ENCODE results near the gene EXT2. TPM values are rescaled to one million over a fixed set of nuclear protein-coding genes. Genes with fewer than 3 reads are reported as not detected.

EXT2 gene
- total RNA-seq, 1 experiment from 2014 or later: 67.3 TPM

GRCh38 chr11:44139565-44140330 is 44.3 kb downstream of the EXT2 start:
- BruUV-seq (replicated peaks): no TSS peak
- no peak overlapping the region for H3K4me3 Mint-ChIP-seq (ENCODE audit: low read depth, unreplicated experiment)
- H3K4me1 Mint-ChIP-seq (ENCODE audit: low read depth, unreplicated experiment): peaks cover 6% of the 10 kb centered on the region
- no peak for TF ChIP-seq CTCF (IDR thresholded peaks at IDR 0.05; ENCODE audit: unreplicated experiment)
- CTCF ChIA-PET: interaction anchor here (0.7 kb wide), 1 partner anchor 44 kb away, joined by 5 read pairs; the partner anchor contains the start of gene EXT2
- H3K27me3 Mint-ChIP-seq (ENCODE audit: unreplicated experiment): no peaks in the 10 kb centered on the region
- no peak for DNase-seq
- H3K27ac Mint-ChIP-seq (ENCODE audit: unreplicated experiment): no peak overlapping the region
- H3K9me3 Mint-ChIP-seq (ENCODE audit: low read depth, unreplicated experiment): no peaks in the 10 kb centered on the region
- intact Hi-C loops (cut with micrococcal nuclease; ENCODE audit: unreplicated experiment): no loop called here
- H3K36me3 Mint-ChIP-seq (ENCODE audit: insufficient read depth, unreplicated experiment): no peaks in the 10 kb centered on the region

GRCh38 chr11:44140372-44140771 is 44.9 kb downstream of the EXT2 start:
- H3K27me3 Mint-ChIP-seq (ENCODE audit: unreplicated experiment): no peaks in the 10 kb centered on the region
- intact Hi-C loops (cut with micrococcal nuclease; ENCODE audit: unreplicated experiment): no loop called here
- no peak overlapping the region for H3K27ac Mint-ChIP-seq (ENCODE audit: unreplicated experiment)
- no peak overlapping the region for H3K4me3 Mint-ChIP-seq (ENCODE audit: low read depth, unreplicated experiment)
- CTCF ChIA-PET: no interaction called here
- TF ChIP-seq CTCF (IDR thresholded peaks at IDR 0.05; ENCODE audit: unreplicated experiment): no peak
- H3K36me3 Mint-ChIP-seq (ENCODE audit: insufficient read depth, unreplicated experiment): no peaks in the 10 kb centered on the region
- no TSS peak for BruUV-seq (replicated peaks)
- no peak for DNase-seq
- H3K4me1 Mint-ChIP-seq (ENCODE audit: low read depth, unreplicated experiment): peaks cover 6% of the 10 kb centered on the region
- H3K9me3 Mint-ChIP-seq (ENCODE audit: low read depth, unreplicated experiment): no peaks in the 10 kb centered on the region

GRCh38 chr11:44140805-44141204 is 45.3 kb downstream of the EXT2 start:
- Mint-ChIP-seq H3K27ac (ENCODE audit: unreplicated experiment) (no peak overlapping the region), H3K4me1 (ENCODE audit: low read depth, unreplicated experiment) (peaks cover 6% of the 10 kb centered on the region), H3K27me3 (ENCODE audit: unreplicated experiment) (no peaks in the 10 kb centered on the region), H3K36me3 (ENCODE audit: insufficient read depth, unreplicated experiment) (no peaks in the 10 kb centered on the region), H3K4me3 (ENCODE audit: low read depth, unreplicated experiment) (no peak overlapping the region), H3K9me3 (ENCODE audit: low read depth, unreplicated experiment) (no peaks in the 10 kb centered on the region)
- no TSS peak for BruUV-seq (replicated peaks)
- CTCF ChIA-PET: no interaction called here
- TF ChIP-seq CTCF (IDR thresholded peaks at IDR 0.05; ENCODE audit: unreplicated experiment): no peak
- intact Hi-C loops (cut with micrococcal nuclease; ENCODE audit: unreplicated experiment): no loop called here
- DNase-seq: no peak

GRCh38 chr11:44143987-44144909 is 48.8 kb downstream of the EXT2 start:
- H3K27ac Mint-ChIP-seq (ENCODE audit: unreplicated experiment): no peak overlapping the region
- intact Hi-C loops (cut with micrococcal nuclease; ENCODE audit: unreplicated experiment): no loop called here
- TF ChIP-seq CTCF (IDR thresholded peaks at IDR 0.05; ENCODE audit: unreplicated experiment): no peak
- no peaks in the 10 kb centered on the region for H3K9me3 Mint-ChIP-seq (ENCODE audit: low read depth, unreplicated experiment)
- CTCF ChIA-PET: no interaction called here
- H3K36me3 Mint-ChIP-seq (ENCODE audit: insufficient read depth, unreplicated experiment): no peaks in the 10 kb centered on the region
- H3K27me3 Mint-ChIP-seq (ENCODE audit: unreplicated experiment): no peaks in the 10 kb centered on the region
- H3K4me3 Mint-ChIP-seq (ENCODE audit: low read depth, unreplicated experiment): no peak overlapping the region
- no TSS peak for BruUV-seq (replicated peaks)
- H3K4me1 Mint-ChIP-seq (ENCODE audit: low read depth, unreplicated experiment): peaks cover 6% of the 10 kb centered on the region
- no peak for DNase-seq
